Panc1 (cell line): ENCODE data around the gene RPL5. TPM values are rescaled to one million over a fixed set of nuclear protein-coding genes. Genes with fewer than 3 reads are reported as not detected.

Experiments used
- ATAC-seq: fragments of 200-7000 bp; cut with Tn5 transposase; 2 replicates; pipeline ENCODE4 v1.9.1; 2020; ENCODE audit warnings: mild to moderate bottlenecking, moderate library complexity
- BruUV-seq: library from RNA; stranded (reverse); fragments of 400-500 nt; replicated peaks from 2 replicates; lab custom pipeline; 2021; lab: Mats Ljungman, UMichigan
- CTCF ChIA-PET: fragments of 300-600 bp; sonication (Branson Sonifier 250); formaldehyde crosslinking; loops from one replicate; lab custom pipeline; 2022; ENCODE audit warnings: antibody characterized with exemption; lab: Charles Lee
- POLR2A ChIA-PET: fragments of 300-600 bp; sonication (Branson Sonifier 250); formaldehyde crosslinking; loops from one replicate; lab custom pipeline; 2022; ENCODE audit warnings: antibody characterized with exemption; lab: Charles Lee
- DNase-seq: peaks from one replicate; pipeline ENCODE4 v3.0.0-alpha.2; 2010; ENCODE audit warnings: low read depth, low spot score
- H3K27ac ChIP-seq: 2 replicates; pipeline ENCODE4 v1.5.1; 2011; ENCODE audit warnings: mild to moderate bottlenecking, low read length, inconsistent platforms
- H3K27me3 ChIP-seq: fragments of 200-500 bp; sonication (Bioruptor generic); 2 replicates; pipeline ENCODE4 v1.6.0; 2014; ENCODE audit warnings: low read length, inconsistent platforms; ENCODE audit not compliant: control insufficient read depth, insufficient read depth
- H3K36me3 ChIP-seq: fragments of 200-500 bp; sonication (Bioruptor generic); 2 replicates; pipeline ENCODE4 v1.5.1; 2014; ENCODE audit warnings: inconsistent platforms, mild to moderate bottlenecking, low read length, moderate library complexity; ENCODE audit not compliant: control insufficient read depth, insufficient read depth
- H3K4me1 ChIP-seq: 2 replicates; pipeline ENCODE4 v1.5.1; 2011; ENCODE audit warnings: inconsistent platforms, mild to moderate bottlenecking, low read length, moderate library complexity; ENCODE audit not compliant: control insufficient read depth, insufficient read depth
- H3K4me3 ChIP-seq, 2 experiments: 2 replicates each; pipeline ENCODE4 v1.5.1; 2011 to 2012; ENCODE audit warnings: low read depth in 2 of 2, low read length in 2 of 2, mild to moderate bottlenecking in 2 of 2, inconsistent platforms in 1 of 2, moderate library complexity in 1 of 2
- H3K9me3 ChIP-seq: fragments of 200-500 bp; sonication (Bioruptor generic); 2 replicates; pipeline ENCODE4 v1.5.1; 2014; ENCODE audit warnings: low read depth, mild to moderate bottlenecking, inconsistent platforms, low read length, moderate library complexity; ENCODE audit not compliant: control insufficient read depth, insufficient read depth
- POLR2AphosphoS5 ChIP-seq: IDR thresholded peaks from 2 replicates; pipeline ENCODE4 v1.6.1; 2012; ENCODE audit warnings: mild to moderate bottlenecking, low read depth, low read length, moderate library complexity
- SIN3A ChIP-seq: IDR thresholded peaks from 2 replicates; pipeline ENCODE4 v1.6.1; 2012; ENCODE audit warnings: low read depth, mild to moderate bottlenecking, low read length, moderate library complexity, borderline replicate concordance; ENCODE audit not compliant: insufficient read depth
- TCF7L2 ChIP-seq: IDR thresholded peaks from 2 replicates; pipeline ENCODE4 v1.6.1; 2011; ENCODE audit warnings: mild to moderate bottlenecking, low read depth, low read length, inconsistent platforms
- in situ Hi-C: cut with HindIII; loops from 2 replicates; pipeline ENCODE4 v1.10.0; 2016; ENCODE audit warnings: low sequenced_read_pairs, low pct_unique_long_range_greater_than_20kb
- intact Hi-C: fragments of 100-400 bp; cut with micrococcal nuclease; formaldehyde crosslinking; loops from one replicate; pipeline ENCODE4 v1.10.0; 2022; ENCODE audit not compliant: unreplicated experiment
- total RNA-seq: library from RNA; stranded (reverse); gene quantifications from one replicate; pipeline ENCODE4 v1.2.1, GENCODE V29; 2021; ENCODE audit not compliant: unreplicated experiment
- TF ChIP-seq, protein P1 (sequence below): fragments of 450-650 bp; IDR thresholded peaks from 2 replicates; pipeline ENCODE4 v1.5.1; 2017; ENCODE audit warnings: mild to moderate bottlenecking
- TF ChIP-seq, protein P2 (sequence below), 2 experiments: IDR thresholded peaks; 2 replicates each; pipeline ENCODE4 v1.6.1; 2011 to 2012; ENCODE audit warnings: low read depth in 2 of 2, control low read depth in 1 of 2, low read length in 1 of 2, mild to moderate bottlenecking in 1 of 2, moderate library complexity in 1 of 2; ENCODE audit not compliant: insufficient read depth in 1 of 2

The RPL5 gene
- total RNA-seq, 1 experiment from 2014 or later: 446 TPM

DNA sequence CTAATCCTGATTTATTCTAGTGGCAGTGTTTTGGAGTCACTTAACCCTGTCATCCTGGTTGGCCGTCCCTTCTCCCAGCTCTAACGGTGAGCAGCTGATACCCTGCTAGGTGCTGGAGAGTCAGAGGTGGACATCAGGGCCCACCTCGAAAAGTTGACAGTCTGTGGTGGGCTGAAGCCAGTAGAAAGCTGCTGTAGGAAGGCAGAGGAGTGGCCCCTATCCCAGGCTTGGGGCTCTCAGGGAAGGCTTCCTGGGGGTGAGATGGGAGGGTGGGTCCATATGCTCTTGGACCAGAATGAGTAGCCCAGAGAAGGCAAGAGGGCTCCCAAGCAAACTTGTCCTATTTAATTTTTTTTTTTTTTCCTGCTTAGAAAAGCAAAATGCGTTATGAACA lies 475 bp upstream of the RPL5 start:
- BruUV-seq: no TSS peak
- POLR2A ChIA-PET: no interaction called here
- intact Hi-C loops (no loop called here), in situ Hi-C loops (no loop called here)
- Histone ChIP-seq H3K4me3 (peak overlapping the region; percentile 99; a peak in 3 of 4 replicates), H3K9me3 (no peaks in the 10 kb centered on the region), H3K27me3 (no peaks in the 10 kb centered on the region), H3K36me3 (peaks cover 31% of the 10 kb centered on the region), H3K27ac (peak overlapping the region; percentile 49; the same call in 1 of the 2 replicates), H3K4me1 (peaks cover 20% of the 10 kb centered on the region)
- ATAC-seq: peak; percentile 7; the same call in 1 of the 2 replicates
- TF ChIP-seq, protein P1, sequence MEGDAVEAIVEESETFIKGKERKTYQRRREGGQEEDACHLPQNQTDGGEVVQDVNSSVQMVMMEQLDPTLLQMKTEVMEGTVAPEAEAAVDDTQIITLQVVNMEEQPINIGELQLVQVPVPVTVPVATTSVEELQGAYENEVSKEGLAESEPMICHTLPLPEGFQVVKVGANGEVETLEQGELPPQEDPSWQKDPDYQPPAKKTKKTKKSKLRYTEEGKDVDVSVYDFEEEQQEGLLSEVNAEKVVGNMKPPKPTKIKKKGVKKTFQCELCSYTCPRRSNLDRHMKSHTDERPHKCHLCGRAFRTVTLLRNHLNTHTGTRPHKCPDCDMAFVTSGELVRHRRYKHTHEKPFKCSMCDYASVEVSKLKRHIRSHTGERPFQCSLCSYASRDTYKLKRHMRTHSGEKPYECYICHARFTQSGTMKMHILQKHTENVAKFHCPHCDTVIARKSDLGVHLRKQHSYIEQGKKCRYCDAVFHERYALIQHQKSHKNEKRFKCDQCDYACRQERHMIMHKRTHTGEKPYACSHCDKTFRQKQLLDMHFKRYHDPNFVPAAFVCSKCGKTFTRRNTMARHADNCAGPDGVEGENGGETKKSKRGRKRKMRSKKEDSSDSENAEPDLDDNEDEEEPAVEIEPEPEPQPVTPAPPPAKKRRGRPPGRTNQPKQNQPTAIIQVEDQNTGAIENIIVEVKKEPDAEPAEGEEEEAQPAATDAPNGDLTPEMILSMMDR: no peak
- TF ChIP-seq TCF7L2 (no peak), POLR2AphosphoS5 (no peak)
- TF ChIP-seq, protein P2, sequence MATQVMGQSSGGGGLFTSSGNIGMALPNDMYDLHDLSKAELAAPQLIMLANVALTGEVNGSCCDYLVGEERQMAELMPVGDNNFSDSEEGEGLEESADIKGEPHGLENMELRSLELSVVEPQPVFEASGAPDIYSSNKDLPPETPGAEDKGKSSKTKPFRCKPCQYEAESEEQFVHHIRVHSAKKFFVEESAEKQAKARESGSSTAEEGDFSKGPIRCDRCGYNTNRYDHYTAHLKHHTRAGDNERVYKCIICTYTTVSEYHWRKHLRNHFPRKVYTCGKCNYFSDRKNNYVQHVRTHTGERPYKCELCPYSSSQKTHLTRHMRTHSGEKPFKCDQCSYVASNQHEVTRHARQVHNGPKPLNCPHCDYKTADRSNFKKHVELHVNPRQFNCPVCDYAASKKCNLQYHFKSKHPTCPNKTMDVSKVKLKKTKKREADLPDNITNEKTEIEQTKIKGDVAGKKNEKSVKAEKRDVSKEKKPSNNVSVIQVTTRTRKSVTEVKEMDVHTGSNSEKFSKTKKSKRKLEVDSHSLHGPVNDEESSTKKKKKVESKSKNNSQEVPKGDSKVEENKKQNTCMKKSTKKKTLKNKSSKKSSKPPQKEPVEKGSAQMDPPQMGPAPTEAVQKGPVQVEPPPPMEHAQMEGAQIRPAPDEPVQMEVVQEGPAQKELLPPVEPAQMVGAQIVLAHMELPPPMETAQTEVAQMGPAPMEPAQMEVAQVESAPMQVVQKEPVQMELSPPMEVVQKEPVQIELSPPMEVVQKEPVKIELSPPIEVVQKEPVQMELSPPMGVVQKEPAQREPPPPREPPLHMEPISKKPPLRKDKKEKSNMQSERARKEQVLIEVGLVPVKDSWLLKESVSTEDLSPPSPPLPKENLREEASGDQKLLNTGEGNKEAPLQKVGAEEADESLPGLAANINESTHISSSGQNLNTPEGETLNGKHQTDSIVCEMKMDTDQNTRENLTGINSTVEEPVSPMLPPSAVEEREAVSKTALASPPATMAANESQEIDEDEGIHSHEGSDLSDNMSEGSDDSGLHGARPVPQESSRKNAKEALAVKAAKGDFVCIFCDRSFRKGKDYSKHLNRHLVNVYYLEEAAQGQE (IDR thresholded peaks at IDR 0.05; ENCODE audit: insufficient read depth in 1 of 2, low read depth in 2 of 2, low read length in 1 of 2): no peak
- CTCF ChIA-PET: no interaction called here
- DNase-seq: no peak

DNA sequence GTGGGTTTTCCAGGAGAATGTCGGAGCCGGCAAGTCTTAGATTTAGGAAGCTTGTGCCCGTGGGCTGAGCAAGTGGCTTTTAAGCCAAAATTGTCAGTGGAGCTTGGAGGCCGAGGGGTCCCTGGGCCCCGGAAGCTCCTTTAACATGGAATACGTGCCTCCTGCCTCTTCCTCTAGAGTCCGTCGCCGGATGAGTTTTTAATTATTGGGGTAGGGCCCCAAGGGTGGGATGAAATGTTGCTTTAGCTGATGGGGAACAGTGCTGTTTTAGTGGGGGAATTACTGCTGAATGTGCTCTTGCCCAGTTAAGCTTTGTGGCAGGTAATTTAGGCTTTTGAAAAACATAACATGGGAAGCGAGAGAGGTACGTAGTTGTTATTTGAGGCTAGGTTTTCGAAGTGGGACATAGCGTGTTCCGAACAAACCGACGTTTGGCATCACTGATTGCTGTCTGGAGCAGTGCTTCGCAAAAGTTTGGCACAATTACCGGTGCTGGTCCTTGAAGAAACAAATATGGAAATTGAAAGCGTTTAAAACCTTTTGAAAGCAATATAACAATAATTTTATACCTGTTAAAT lies 786 bp downstream of the RPL5 start:
- H3K4me3 ChIP-seq: peak overlapping the region; percentile 99
- ATAC-seq: no peak
- POLR2A ChIA-PET: no interaction called here

More for the DNA sequence above, 786 bp downstream of the RPL5 start:
- Histone ChIP-seq H3K27ac (peak overlapping the region; percentile 94), H3K4me1 (peaks cover 20% of the 10 kb centered on the region), H3K9me3 (no peaks in the 10 kb centered on the region), H3K27me3 (no peaks in the 10 kb centered on the region), H3K36me3 (peaks cover 39% of the 10 kb centered on the region)
- TF ChIP-seq, protein P1: no peak
- TF ChIP-seq TCF7L2 (no peak), POLR2AphosphoS5 (no peak), SIN3A (no peak)
- TF ChIP-seq, protein P2 (IDR thresholded peaks at IDR 0.05; ENCODE audit: insufficient read depth in 1 of 2, low read depth in 2 of 2, low read length in 1 of 2): no peak
- no peak for DNase-seq
- intact Hi-C loops: no loop called here
- CTCF ChIA-PET: no interaction called here
- BruUV-seq: no TSS peak
- in situ Hi-C loops: no loop called here
